ENCODE data around the gene FAM72C.
"Not testable (repeated sequence)": the region's sequence is repeated elsewhere in the genome, so short reads cannot be mapped to it uniquely, and the experiment has no call there.

GRCh38 chr1:144001077-144001476, 29.3 kb upstream of the FAM72C start:
- not testable (repeated sequence) for TF ChIP-seq SP1 (IDR thresholded peaks at IDR 0.05; ENCODE audit: low read depth, low read length); GABPA (IDR thresholded peaks at IDR 0.05; ENCODE audit: borderline replicate concordance, insufficient read depth, low read length); CTCF (IDR thresholded peaks at IDR 0.05; ENCODE audit: control extremely low read depth in 1 of 3, insufficient read depth in 1 of 3, low read depth in 1 of 3, low read length in 3 of 3); POLR2AphosphoS5 (IDR thresholded peaks at IDR 0.05; ENCODE audit: low read depth, low read length); POLR2A (IDR thresholded peaks at IDR 0.05; ENCODE audit: control extremely low read depth in 1 of 2, low read depth in 2 of 2, low read length in 2 of 2); EZH2 (IDR thresholded peaks at IDR 0.05; ENCODE audit: low read depth, low read length, severe bottlenecking); SRF (IDR thresholded peaks at IDR 0.05; ENCODE audit: low read depth, low read length)
